Measurements from ENCODE around the gene RTN4RL1.

The RTN4RL1 gene

GRCh38 chr17:2047590-2047989 lies 22.5 kb upstream of the RTN4RL1 start:
- no peak for DNase-seq (ENCODE audit: low read depth in 2 of 2)

GRCh38 chr17:2044263-2044894 lies 19.2 kb upstream of the RTN4RL1 start:
- DNase-seq (ENCODE audit: low read depth in 2 of 2), result no peak

GRCh38 chr17:2043785-2044184 lies 18.7 kb upstream of the RTN4RL1 start:
- DNase-seq (ENCODE audit: low read depth in 2 of 2), result no peak

GRCh38 chr17:2042933-2043332 lies 17.8 kb upstream of the RTN4RL1 start:
- no peak for DNase-seq (ENCODE audit: low read depth in 2 of 2)

GRCh38 chr17:2042390-2042847 lies 17.3 kb upstream of the RTN4RL1 start:
- DNase-seq (ENCODE audit: low read depth in 2 of 2), result no peak

- DNase-seq (ENCODE audit: low read depth in 2 of 2), result peak; percentile 93 to 96
Observed at GRCh38 chr17:2041561-2042389, 16.6 kb upstream of the RTN4RL1 start, which contains the start of gene OVCA2. Gene OVCA2, plus strand, starts transcription at chr17:2042022. Its CDS starts 26 bp downstream, at chr17:2042048.

GRCh38 chr17:2040942-2041560 lies 15.9 kb upstream of the RTN4RL1 start:
- DNase-seq (ENCODE audit: low read depth in 2 of 2), result no peak

- DNase-seq (ENCODE audit: low read depth in 2 of 2), result no peak
Observed at GRCh38 chr17:2040219-2040827, 15.2 kb upstream of the RTN4RL1 start.

- DNase-seq (ENCODE audit: low read depth in 2 of 2), result no peak
Observed at GRCh38 chr17:2037155-2037554, 12.0 kb upstream of the RTN4RL1 start.

GRCh38 chr17:2035541-2036488 lies 10.7 kb upstream of the RTN4RL1 start:
- no peak for DNase-seq (ENCODE audit: low read depth in 2 of 2)

GRCh38 chr17:2034806-2035540 lies 9.8 kb upstream of the RTN4RL1 start:
- no peak for DNase-seq (ENCODE audit: low read depth in 2 of 2)

GRCh38 chr17:2034157-2034556 lies 9.0 kb upstream of the RTN4RL1 start:
- no peak for DNase-seq (ENCODE audit: low read depth in 2 of 2)

GRCh38 chr17:2033153-2033552 lies 8.0 kb upstream of the RTN4RL1 start:
- DNase-seq (ENCODE audit: low read depth in 2 of 2), result no peak

- DNase-seq (ENCODE audit: low read depth in 2 of 2), result no peak
Observed at GRCh38 chr17:2030779-2031163, 5.6 kb upstream of the RTN4RL1 start.

GRCh38 chr17:2029911-2030778 lies 5.0 kb upstream of the RTN4RL1 start, which contains the start of gene DPH1:
Gene DPH1, plus strand, starts transcription at chr17:2030153. Its CDS starts 17 bp downstream, at chr17:2030170.
- DNase-seq (ENCODE audit: low read depth in 2 of 2), result peak; percentile 67 to 69

GRCh38 chr17:2028737-2029136 lies 3.6 kb upstream of the RTN4RL1 start:
- no peak for DNase-seq (ENCODE audit: low read depth in 2 of 2)

- DNase-seq (ENCODE audit: low read depth in 2 of 2), result no peak
Observed at GRCh38 chr17:2028234-2028614, 3.1 kb upstream of the RTN4RL1 start.

GRCh38 chr17:2027528-2028233 lies 2.5 kb upstream of the RTN4RL1 start:
- DNase-seq (ENCODE audit: low read depth in 2 of 2), result no peak
